HG02938 (cell line): ENCODE measurements around the gene DYNC1H1.

Source experiments
- ATAC-seq: cut with Tn5 transposase; IDR thresholded peaks from one replicate; pipeline ENCODE4 v1.9.1; 2021; ENCODE audit warnings: mild to moderate bottlenecking, moderate library complexity; ENCODE audit not compliant: unreplicated experiment

Gene DYNC1H1

GRCh38 chr14:102085948-102086708 lies 121.8 kb downstream of the DYNC1H1 start:
- peak; percentile 35 for ATAC-seq

DNA sequence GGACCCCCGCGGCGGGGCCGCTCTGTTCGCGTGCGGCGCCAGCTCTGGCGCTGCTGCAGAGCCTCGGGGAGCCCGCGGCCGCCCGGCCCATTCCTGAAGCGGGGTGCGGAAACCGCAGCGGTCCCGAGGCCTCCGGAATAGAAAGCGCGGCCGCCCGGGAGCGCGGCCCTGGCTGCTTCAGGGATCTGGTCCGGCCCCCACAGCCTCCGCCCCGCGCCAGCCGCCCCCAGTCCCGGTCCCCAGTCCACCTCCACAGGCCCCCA lies 122.3 kb downstream of the DYNC1H1 start:
- no peak for ATAC-seq

- peak; percentile 59 for ATAC-seq
These were observed 122.8 kb downstream of the DYNC1H1 start, which contains the start of gene HSP90AA1 for GRCh38 chr14:102086972-102087761. HSP90AA1 (minus strand) TSS chr14:102087044; CDS start chr14:102086378, 666 bp downstream.

GRCh38 chr14:102087762-102088011 lies 123.3 kb downstream of the DYNC1H1 start:
- ATAC-seq, result no peak

GRCh38 chr14:102088012-102088792 lies 123.8 kb downstream of the DYNC1H1 start:
- ATAC-seq, result no peak

GRCh38 chr14:102089621-102090343 lies 125.4 kb downstream of the DYNC1H1 start:
- no peak for ATAC-seq

GRCh38 chr14:102090713-102091112 lies 126.3 kb downstream of the DYNC1H1 start:
- ATAC-seq, result no peak

- ATAC-seq, result no peak
These were observed 128.4 kb downstream of the DYNC1H1 start for GRCh38 chr14:102092806-102093205.

GRCh38 chr14:102094101-102094500 lies 129.7 kb downstream of the DYNC1H1 start:
- no peak for ATAC-seq

GRCh38 chr14:102095231-102095870 lies 131.0 kb downstream of the DYNC1H1 start:
- ATAC-seq, result no peak

GRCh38 chr14:102095871-102096568 lies 131.6 kb downstream of the DYNC1H1 start:
- no peak for ATAC-seq

DNA sequence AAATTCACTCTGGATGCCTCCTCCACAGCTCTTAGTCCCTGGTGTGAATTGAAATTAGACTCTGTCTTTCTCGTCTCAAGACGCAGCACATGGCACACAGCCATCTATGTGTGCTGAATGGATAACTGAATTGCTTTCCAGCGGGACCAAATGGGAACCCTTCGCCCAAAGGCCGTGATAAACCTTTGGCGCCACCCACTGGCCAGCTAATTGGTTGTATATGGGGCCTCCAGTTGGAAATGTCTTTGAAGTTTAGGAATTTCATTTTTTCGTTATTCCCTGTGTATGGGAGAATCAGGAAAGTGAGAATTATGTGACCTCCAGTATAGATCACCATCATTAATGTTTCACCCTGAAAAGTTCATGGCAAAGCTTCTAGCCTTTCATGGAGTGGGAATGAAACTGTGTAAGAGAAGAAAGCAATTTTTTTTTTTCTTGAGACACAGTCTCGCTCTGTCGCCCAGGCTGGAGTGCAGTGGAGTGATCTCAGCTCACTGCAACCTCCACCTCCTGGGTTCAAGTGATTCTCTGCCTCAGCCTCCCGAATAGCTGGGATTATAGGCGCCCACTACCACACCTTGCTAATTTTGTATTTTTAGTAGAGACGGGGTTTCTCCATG lies 132.3 kb downstream of the DYNC1H1 start:
- no peak for ATAC-seq

DNA sequence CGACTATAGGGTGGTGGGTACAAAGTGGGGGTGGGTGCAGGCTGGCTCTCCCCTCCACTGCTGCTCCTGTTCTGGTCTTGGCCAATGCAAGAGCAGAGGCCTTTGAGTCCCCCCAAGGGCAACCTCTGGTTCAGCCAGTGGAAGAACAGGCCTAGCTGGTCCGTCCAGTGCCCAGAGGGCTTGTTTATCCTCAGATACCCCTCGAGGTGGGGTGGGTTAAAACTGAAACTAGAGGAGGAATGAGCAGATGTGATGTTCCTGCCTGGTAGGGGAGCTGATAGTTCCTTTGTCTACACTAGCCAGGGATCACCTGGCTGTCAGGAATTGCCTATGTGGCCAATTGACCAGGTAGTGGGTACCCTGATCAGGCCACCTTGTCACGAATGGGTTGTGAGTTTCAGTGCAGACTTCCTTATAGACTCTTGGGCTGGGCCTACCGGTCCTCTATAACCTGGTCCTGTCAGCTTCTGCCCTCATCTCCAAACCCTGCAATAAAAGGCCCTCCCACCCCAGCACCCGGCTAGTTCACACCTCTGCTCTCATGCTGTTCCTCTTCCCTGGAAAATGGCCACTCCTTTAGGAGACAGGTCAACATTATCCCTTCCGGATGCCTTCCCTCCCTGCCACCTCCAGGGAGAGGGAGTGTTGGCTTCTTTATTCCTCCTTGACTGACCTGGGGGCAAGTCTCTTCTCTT lies 133.2 kb downstream of the DYNC1H1 start:
- ATAC-seq, result no peak

GRCh38 chr14:102103062-102103695 lies 138.8 kb downstream of the DYNC1H1 start:
- ATAC-seq, result peak; percentile 51

DNA sequence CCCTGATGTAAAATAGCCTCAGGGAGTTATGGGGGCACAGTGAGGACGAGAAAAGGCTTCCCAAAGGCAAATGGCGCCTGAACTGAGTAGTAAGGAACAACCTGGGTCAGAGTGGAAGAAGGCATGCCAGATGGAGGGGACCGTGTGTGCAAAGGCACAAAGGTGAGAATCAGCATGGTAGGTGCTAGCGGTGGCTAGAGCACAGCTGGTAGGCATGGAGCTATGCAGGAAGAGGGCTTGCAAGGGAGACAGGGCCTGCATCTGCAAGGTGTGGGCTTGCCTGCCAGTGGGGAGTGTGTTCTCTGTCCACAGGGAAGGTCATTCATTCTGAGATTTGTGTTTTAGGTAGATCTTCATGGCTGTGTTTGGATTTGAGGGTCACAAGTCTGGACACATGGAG lies 141.0 kb downstream of the DYNC1H1 start:
- ATAC-seq, result no peak
